Fibroblast of the aortic adventitia (primary cell): ENCODE results near the gene G3BP1. TPM values are rescaled to one million over a fixed set of nuclear protein-coding genes. Genes with fewer than 3 reads are reported as not detected.
A peak's percentile ranks its signal among the peaks of the same experiment; 100 is the strongest.

ENCODE experiments used
- DNase-seq: peaks from one replicate; pipeline ENCODE4 v3.0.0-alpha.2; 2010; ENCODE audit warnings: low read depth
- H3K4me3 ChIP-seq: 2 replicates; pipeline ENCODE4 v1.5.1; 2011; ENCODE audit warnings: low read depth, mild to moderate bottlenecking, control low read depth, low read length, moderate library complexity
- total RNA-seq: library from RNA; depleted of rRNA; stranded (reverse); fragments of >200 nt; gene quantifications from 2 replicates; pipeline ENCODE4 v1.2.3, GENCODE V29; 2012; ENCODE audit warnings: low replicate concordance
- TF ChIP-seq, protein P1 (sequence below): IDR thresholded peaks from 2 replicates; pipeline ENCODE4 v1.5.1; 2011; ENCODE audit warnings: mild to moderate bottlenecking, low read length, control low read depth, inconsistent platforms; ENCODE audit not compliant: insufficient read depth

Gene G3BP1
- total RNA-seq, 1 donor = 239 TPM

DNA sequence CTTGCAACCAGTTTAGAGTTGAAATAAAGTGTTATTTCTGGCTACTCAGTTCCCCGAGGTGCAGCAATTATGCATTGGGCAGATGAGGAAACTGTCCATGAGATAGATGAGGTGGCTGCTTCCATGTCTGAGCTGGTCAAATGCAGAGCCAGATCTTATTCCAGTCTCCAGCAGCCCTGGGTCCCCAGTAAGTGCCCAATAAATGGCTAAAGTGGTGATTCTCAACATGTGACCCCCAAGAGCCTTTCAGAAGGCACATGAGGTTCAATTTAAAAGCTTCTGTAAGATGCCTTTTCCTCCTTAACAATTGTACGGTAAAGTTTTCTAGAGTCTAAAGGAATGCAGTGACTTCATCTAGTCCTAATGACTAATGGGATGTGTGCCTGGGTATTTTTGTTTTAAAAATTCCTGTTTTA lies 30.8 kb upstream of the G3BP1 start:
- DNase-seq = peak; percentile 85
- H3K4me3 ChIP-seq = peak overlapping the region; percentile 32
- TF ChIP-seq, protein P1, sequence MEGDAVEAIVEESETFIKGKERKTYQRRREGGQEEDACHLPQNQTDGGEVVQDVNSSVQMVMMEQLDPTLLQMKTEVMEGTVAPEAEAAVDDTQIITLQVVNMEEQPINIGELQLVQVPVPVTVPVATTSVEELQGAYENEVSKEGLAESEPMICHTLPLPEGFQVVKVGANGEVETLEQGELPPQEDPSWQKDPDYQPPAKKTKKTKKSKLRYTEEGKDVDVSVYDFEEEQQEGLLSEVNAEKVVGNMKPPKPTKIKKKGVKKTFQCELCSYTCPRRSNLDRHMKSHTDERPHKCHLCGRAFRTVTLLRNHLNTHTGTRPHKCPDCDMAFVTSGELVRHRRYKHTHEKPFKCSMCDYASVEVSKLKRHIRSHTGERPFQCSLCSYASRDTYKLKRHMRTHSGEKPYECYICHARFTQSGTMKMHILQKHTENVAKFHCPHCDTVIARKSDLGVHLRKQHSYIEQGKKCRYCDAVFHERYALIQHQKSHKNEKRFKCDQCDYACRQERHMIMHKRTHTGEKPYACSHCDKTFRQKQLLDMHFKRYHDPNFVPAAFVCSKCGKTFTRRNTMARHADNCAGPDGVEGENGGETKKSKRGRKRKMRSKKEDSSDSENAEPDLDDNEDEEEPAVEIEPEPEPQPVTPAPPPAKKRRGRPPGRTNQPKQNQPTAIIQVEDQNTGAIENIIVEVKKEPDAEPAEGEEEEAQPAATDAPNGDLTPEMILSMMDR = no peak

DNA sequence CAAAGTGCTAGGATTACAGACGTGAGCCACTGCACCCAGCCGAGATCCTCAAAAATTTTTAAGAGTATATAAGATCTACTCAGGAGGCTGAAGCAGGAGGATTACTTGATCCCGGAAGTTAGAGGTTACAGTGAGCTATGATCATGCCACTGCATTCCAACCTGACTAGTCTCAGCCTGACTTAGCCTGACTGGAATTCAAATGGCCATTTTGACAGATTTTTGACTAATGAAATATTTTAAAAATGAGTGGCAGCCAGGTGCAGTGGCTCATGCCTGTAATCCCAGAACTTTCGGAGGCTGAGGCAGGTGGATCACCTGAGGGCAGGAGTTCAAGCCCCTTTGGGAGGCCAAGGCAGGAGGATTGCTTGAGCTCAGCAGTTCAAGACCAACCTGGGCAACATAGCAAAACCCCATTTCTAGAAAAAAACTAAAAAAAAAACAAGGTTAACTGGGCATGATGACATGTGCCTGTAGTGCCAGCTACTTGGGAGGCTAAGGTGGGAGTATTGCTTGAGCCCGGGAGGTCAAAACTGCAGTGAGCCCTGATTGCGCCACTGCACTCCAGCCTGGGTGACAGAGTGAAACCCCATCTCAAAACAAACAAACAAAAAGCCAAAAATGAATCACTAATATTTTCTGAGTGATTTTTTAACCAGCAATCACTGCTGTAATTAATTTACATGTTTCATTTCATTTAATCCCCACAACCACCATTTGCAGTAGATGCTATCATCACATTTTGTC lies 29.9 kb upstream of the G3BP1 start:
- TF ChIP-seq, protein P1 = no peak
- no peak overlapping the region for H3K4me3 ChIP-seq
- DNase-seq = peak; percentile 71

DNA sequence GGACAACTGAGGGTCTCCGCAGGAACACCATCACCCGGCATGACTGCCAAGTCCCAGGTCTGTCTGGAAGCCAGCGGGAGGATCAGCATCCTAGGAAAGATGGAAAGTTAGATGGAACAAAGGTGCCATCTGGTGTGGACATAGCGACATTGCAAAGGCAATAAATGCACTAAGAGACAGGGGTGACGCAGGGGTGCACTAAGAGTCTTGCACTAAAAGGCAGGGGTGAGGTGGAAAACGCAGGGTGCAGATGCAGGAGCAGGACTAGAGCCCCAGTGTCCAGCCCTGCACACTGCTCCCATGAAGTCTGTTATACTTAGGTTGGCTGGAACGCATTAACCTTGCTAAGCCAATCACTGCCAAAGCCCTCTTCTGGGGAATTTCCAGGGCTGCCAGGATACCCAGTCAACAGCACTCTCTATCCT lies 28.9 kb upstream of the G3BP1 start:
- DNase-seq = peak; percentile 79
- TF ChIP-seq, protein P1 = peak; percentile 78
- no peak overlapping the region for H3K4me3 ChIP-seq

DNA sequence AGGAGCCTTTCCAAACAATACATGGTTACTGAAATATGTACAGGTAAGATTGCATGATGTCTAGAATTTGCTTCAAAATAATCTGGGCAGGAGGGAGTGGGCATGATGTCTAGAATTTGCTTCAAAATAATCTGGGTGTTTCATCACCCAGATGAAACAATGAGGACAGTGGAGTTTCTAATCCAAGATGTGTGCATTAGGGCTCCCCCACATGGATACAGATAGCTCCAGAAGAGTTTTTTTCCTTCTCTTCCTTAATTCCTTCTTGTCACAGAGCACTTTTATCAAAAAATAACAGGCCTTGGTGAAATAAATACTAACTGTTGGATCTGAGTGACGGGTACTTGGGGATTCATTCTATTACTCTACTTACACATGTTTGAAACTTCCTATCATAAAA lies 28.2 kb upstream of the G3BP1 start:
- DNase-seq = peak; percentile 33
- H3K4me3 ChIP-seq = no peak overlapping the region
- TF ChIP-seq, protein P1 = peak; percentile 19

DNA sequence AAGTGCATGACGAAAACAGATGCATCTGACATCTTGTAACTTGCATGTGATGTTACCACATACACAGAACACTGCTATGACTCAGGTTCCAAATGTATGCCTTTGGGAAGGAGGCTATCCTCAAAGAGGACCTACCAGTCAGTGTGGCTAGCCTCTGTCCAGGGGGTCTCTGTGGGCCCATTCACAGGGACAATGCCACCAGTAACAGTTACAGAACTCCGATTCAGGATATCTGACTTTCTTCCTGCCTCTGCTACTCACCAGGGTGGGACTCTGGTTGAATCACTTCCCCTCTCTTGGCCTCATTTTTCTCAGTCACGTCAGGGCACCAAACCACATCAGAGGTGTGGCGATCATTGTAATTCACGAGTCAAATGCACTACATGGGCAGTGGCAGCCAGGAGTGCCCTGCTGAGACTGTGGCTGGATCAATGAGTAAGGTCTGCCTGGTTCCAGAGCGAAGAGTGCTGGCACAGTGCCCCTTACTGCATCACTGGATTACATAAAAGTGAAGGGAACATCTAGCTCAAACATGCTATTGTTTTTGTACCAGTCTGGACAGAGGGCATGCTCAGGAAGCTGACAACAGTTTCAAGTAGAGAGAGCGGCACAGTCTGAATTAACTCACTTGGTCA lies 26.6 kb upstream of the G3BP1 start:
- peak; percentile 91 for DNase-seq
- TF ChIP-seq, protein P1 = no peak
- no peak overlapping the region for H3K4me3 ChIP-seq

DNA sequence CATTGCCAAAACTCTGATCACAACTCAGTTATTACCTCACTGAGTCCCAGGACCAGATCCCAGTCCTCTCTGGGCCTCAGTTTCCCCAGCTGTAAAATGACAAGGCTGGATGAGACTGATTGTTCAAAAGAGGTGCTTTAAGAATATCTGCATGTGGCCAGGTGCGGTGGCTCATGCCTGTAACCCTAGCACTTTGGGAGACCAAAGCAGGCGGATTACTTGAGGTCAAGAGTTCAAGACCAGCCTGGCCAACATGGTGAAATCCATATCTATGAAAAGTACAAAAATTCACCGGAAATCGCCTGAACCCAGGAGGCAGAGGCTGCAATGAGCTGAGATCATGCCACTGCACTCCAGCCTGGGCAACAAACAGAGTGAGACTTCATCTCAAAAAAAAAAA lies 21.6 kb upstream of the G3BP1 start:
- no peak for DNase-seq
- TF ChIP-seq, protein P1 = no peak
- H3K4me3 ChIP-seq = no peak overlapping the region
